Measurements from ENCODE around the gene IGSF21.
"Not testable (repeated sequence)": the region's sequence is repeated elsewhere in the genome, so short reads cannot be mapped to it uniquely, and the experiment has no call there.

IGSF21 gene

DNA sequence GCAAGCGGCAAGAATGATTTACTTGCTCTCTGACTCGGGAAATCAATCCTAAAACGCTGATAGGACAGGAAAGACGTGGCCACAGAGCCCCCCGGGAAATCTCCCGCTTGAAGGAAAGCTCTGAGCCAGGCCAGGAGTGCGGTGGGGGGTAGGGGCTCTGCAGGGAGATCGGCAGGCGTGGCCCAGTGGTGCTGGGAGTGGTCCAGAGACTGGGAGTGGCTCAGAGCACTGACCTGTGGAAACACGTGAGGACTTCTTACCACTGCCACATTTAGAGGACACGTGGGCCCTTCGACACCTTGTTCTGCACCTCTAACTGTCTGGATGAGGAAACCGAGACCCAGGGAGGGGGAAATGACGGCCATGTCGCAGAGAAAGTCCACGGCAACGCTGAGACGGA is 243.1 kb downstream of the IGSF21 start:
- in situ Hi-C loops (cut with HindIII; ENCODE audit: low sequenced_read_pairs): no loop called here

DNA sequence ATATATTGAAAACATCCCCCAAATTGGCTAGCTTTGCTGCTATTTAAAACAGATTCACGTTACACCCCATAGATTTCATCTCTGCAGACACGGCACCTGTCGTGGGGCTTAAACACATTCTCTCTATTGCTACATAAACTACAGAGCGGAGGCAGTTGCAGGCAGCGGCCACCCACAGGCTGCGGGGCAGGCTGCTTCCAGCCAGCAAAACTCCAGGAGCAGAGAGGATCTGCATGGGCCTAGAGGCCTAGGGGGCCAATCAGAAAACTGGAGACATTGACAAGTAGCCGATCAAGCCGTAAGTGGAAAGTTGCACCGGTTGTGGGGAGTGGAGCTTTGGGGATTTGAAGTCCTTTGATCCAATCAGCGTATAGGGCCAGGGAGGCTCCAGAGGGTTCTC is 244.1 kb downstream of the IGSF21 start:
- in situ Hi-C loops (cut with HindIII; ENCODE audit: low sequenced_read_pairs): no loop called here

DNA sequence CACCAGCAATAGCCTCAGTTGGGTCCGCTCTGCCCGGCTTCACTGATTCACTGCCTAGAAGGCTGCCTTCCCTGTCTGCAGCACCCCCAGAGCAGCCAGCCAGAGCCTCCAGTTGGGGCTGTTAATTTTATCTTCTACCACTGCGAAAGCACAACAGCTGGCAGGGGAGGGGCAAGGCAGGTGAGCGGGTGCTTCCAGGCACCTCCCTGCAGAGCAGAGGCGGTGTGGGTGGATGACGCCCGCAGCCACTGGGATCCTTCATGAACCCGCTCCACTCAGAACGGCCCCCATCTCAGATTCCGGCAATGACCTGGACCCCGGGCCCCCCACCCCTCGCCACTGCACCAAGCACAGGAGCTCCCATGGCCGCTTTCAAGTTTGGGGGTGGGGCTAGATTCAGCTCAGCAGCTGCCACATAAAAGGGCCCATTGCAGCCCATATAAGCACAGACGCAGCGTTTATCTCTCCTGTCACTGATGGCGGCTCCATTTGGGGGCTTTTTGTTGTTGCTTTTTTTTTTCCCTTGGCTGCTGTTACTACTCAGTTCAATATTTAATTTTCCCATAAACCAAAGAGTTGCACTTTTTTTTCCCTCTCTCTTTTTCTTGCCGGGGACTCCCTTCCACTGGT is 245.2 kb downstream of the IGSF21 start:
- in situ Hi-C loops (cut with HindIII; ENCODE audit: low sequenced_read_pairs): no loop called here

DNA sequence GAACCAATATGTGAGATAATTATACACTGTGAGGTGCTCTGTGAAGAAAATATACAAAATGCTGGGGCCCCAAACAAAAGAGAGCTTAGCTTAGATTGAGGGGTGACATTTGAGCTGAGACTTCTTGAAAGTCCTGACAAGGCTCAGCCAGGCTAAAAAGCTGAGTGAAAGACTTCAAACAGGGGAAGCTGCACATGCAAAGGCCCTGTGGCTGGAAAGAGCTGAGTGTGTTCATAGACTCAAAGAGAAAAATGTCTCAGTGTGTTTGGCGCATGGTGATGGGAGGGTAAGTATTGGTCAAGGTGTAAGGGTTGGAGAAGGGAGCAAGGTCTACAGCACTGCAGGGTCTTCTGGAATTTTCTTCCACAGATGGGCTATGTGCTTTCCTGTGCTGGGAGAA is 245.9 kb downstream of the IGSF21 start:
- in situ Hi-C loops (cut with HindIII; ENCODE audit: low sequenced_read_pairs): no loop called here

DNA sequence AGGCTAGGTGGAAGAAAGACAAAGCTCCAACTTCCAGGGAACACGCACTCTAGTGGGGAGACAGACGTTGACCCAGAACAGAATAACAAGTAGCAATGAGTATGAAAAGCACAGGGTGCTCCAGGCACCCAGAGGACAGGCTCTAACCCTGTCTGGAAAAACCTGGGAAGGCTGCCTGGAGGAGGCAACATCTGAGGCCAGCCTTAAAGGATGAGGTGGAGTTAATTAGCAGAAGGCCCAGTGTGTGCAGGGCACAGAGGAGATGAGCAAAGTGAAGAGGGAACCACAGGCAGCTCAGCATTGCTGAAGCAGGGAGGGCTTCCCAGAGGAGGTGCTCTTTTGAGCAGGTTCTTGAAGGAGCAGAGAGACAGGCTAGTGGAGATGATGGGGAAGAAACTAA is 246.4 kb downstream of the IGSF21 start:
- in situ Hi-C loops (cut with HindIII; ENCODE audit: low sequenced_read_pairs): no loop called here

DNA sequence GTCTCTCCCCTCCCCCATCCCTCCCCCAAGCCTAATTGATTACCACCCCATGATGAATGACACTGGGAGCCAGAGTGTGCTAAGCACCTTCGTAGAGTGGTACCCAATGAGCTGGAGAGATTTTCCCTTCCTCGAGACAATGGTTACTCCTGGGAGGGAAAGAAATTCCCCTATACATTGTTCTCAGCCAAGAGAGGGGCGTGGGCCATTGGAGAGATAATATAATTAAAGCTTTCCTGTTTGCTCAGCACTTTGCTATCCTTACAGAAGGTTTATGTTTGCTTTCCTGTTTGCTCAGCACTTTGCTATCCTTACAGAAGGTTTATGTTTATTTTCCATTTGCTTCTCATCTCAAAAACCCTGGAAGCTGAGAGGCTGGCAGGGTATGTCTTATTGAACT is 247.0 kb downstream of the IGSF21 start:
- in situ Hi-C loops (cut with HindIII; ENCODE audit: low sequenced_read_pairs): no loop called here

DNA sequence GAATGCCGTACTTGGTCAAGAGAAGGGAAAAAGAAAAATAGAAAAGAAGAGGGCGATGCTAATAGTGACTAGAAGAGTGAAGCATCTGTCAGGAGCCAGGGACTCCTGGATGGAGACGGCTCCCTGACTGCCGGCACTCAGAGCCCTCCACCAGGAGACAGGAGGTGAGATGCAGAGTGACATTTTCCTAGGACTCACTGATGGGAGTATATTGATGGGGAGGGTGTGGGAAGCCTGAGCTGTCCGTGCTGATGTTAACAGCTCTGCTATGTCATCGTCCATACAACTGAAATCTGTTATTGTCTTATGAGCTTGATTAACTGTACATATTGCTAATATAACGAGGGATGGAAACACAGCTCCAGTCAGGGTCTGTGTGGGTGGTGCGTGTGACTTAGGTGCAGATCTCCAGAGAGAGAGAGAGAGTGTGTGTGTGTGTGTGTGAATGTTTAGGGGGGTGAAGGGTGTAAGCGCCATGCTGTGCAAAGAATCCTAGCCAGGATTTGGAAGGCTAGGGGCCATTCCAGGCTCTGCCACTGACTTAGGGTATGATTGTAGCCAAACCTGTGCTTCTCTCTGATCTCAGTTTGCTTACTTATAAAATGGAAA is 250.1 kb downstream of the IGSF21 start:
- in situ Hi-C loops (cut with HindIII; ENCODE audit: low sequenced_read_pairs): no loop called here

DNA sequence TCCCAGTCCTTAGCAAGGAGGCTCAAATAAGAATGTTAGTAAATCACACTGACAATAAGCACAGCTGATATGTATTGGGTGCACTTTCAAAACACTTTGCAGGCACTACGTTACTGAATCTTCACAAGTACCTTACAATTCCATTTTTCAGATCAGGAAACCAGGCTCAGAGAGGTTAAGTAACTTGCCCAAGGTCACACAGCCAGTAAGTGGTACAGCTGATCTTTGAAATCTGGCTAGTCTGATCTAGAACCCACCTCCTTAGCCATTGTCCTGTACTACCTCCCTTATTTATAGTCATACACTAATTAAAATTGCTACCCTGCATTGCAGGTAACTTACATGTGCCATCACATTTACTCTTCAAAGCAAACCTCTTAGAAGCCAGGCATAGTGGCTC is 251.0 kb downstream of the IGSF21 start:
- in situ Hi-C loops (cut with HindIII; ENCODE audit: low sequenced_read_pairs): no loop called here

DNA sequence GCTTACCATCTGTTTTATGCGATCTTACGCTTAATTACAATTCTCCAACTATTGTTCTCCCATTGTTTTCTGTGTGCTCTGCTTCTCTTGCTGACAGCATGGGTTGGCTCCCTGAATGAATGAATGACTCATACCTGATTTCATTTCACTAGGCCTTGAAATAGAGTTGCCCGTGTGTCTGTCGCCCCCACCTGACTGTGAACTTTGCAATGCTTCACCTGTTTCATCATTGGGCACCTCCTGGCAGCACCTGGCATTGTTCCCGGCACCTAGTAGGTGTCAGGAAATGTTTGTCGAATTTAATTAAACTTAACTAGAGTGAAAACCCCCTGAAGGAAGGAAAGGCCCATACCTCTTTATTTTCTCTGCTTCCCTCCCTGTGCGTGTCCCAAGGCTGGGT is 252.7 kb downstream of the IGSF21 start:
- in situ Hi-C loops (cut with HindIII; ENCODE audit: low sequenced_read_pairs): no loop called here

DNA sequence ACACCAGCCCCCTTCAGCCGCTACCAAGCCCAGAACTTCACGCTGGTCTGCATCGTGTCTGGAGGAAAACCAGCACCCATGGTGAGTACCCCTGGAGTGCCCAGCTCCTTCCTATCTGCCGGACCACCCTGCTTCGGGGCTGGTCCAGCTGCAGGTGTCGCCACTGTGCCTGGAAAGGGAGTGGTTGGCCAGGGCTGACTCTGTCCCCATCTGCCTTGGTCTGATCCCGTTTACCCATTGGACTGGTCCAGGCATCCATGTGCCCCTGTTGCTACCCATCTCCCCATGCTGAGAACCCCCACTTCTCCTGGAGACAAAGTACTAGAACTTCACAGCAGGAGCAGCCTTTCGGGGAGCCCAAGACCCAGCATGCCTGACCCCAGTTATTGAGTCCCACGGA is 254.6 kb downstream of the IGSF21 start:
- in situ Hi-C loops (cut with HindIII; ENCODE audit: low sequenced_read_pairs): no loop called here

DNA sequence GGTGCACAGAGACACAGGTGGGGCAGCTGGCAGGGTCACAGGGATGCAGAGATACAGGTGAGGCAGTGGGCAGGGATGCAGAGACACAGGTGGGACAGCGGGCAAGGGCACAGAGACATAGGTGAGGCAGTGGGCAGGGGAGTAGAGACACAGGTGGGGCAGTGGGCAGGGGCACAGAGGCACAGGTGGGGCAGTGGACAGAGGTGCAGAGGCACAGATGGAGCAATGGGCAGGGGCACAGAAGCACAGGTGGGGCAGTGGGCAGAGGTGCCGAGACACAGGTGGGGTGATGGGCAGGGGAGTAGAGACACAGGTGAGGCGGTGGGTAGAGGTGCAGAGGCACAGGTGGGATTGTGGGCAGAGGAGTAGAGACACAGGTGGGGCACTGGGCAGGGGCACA is 255.8 kb downstream of the IGSF21 start:
- in situ Hi-C loops (cut with HindIII; ENCODE audit: low sequenced_read_pairs): no loop called here

DNA sequence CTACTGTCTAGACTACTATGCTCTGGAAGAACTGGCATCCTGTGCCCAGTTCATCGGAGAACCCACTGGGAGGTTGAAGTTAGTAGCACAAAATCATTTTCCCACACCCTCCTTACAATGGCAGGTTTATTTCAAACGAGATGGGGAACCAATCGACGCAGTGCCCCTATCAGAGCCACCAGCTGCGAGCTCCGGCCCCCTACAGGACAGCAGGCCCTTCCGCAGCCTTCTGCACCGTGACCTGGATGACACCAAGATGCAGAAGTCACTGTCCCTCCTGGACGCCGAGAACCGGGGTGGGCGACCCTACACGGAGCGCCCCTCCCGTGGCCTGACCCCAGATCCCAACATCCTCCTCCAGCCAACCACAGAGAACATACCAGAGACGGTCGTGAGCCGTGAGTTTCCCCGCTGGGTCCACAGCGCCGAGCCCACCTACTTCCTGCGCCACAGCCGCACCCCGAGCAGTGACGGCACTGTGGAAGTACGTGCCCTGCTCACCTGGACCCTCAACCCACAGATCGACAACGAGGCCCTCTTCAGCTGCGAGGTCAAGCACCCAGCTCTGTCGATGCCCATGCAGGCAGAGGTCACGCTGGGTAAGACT is 257.6 kb downstream of the IGSF21 start:
- in situ Hi-C loops (cut with HindIII; ENCODE audit: low sequenced_read_pairs): no loop called here

DNA sequence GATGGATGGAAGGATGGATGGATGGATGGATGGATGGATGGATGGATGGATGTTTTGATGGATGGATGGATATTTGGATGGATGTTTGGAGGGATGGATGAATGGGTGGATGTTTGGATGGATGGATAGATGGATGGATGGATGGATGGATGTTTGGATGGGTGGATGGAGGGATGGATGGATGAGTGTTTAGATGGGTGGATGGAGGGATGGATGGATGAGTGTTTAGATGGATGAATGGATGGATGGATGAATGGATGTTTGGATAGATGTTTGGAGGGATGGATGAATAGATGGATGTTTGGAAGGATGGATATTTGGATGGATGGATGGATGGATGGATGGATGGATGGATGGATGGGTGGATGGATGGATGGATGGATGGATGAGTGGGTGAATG is 264.9 kb downstream of the IGSF21 start:
- in situ Hi-C loops (cut with HindIII; ENCODE audit: low sequenced_read_pairs): not testable (repeated sequence)

DNA sequence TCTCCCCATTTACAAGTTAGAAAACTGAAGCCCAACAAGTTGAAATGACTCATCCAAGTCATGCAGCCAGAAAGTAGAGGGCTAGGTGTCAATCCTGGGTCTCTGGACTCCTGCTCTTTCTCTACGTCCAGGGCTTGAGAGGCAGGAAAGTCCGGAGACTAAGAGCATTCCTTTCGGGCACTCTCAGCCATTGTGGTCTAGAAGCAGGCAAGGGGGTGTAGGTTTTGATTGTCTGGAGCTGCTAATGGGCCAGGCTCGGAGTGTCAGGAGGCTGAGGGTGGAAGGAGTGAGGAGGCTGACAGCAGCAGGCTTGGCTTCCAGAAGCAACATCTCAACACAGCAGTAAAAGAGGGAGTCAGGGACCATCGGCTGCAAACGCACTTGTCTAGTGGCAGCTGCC is 265.6 kb downstream of the IGSF21 start:
- in situ Hi-C loops (cut with HindIII; ENCODE audit: low sequenced_read_pairs): no loop called here

DNA sequence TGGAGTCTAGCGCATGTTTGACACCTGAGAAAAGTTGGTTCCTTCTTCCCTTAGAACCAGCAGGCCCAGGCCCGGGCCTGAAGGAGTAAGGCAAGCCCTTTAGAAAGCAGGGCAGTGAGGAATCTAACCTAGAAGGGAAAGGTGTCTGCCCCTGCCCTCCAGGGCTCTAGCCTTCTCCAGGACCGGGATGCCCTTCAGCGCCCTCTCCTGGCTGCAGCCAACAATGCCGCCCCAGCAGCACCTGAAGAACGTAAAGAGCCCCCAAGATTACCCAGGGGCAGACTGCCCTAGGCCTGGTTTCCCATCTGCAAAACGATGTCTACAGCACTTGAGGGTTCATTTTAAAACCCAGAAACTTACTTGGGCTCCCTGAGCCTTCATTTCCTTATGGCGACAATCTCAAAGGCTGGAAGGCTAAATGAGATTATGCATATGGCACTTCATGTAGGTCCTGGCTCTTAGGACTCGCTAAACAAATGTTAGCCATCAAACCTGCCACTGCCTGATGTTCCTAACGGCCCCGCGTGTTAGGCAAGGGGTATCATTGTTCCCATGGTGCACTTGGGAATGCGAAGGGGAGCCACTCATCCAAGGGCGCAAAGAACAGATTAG is 266.4 kb downstream of the IGSF21 start:
- in situ Hi-C loops (cut with HindIII; ENCODE audit: low sequenced_read_pairs): no loop called here

DNA sequence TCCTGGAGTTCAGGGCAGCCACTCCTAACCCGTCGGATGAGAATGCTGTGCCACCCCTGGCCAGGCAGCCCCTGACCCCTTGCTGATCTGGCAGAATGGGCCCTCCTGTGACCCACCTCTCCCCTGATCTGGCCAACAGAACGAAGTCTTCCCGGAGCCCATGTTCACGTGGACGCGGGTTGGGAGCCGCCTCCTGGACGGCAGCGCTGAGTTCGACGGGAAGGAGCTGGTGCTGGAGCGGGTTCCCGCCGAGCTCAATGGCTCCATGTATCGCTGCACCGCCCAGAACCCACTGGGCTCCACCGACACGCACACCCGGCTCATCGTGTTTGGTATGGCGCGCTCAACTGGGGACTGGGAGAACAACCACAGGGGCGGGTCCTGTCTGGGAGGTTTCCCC is 269.1 kb downstream of the IGSF21 start:
- in situ Hi-C loops (cut with HindIII; ENCODE audit: low sequenced_read_pairs): no loop called here

DNA sequence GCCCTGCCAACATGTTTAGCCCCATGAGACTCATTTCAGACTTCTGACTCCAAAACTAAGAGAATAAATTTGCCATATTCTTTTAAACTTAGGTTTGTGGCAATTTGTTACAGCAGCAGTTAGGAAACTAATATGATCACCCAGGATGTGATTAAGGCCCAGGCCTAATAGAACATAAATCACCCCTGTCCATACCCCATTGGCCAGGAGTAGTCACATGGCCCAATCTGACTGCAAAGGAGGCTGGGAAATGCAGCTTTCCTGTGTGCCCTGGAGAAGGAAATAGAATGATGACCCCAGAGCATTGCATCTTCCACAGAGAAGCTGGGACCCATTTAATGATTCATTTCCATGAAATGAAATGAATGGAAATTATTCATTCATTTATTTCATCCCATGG is 272.7 kb downstream of the IGSF21 start:
- in situ Hi-C loops (cut with HindIII; ENCODE audit: low sequenced_read_pairs): no loop called here

DNA sequence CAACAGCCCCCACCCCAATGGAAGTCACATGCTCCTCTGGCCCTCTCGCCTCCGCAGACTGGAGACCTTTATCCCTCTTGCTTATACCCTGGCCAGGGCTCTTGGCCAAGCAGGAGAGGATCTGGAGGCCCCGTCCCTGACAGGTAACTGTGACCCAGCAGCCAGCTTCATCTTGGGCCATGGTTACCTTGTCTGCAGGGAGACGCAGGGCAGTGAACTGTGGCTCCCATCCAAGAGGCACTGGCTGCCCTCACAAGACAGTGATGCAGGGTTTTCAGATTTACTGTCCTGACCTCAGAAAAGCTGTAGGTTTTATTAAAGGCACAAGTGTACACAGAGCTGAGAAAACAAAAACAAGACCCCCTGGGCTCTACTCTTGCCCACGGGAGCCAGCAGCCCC is 276.5 kb downstream of the IGSF21 start:
- in situ Hi-C loops (cut with HindIII; ENCODE audit: low sequenced_read_pairs): no loop called here

DNA sequence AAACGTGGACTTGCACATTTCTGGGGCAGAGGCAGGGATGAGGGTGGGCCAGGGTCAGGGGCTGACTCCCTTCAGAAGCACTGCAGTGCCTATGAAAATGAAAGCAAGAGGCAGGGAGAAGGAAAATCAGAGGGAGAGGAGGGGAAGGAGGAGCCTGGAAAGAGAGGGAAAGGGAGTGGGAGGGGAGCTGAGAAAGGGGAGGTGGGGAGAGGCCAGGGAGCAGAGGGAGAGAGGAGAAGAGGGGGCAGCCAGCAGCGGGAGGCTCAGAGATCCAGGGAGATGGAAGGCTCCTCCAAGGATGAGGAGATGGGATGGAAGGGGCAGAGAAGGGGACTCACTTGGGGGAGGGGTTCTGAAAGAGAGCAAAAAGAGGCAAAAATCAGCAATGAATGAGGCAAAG is 276.9 kb downstream of the IGSF21 start:
- in situ Hi-C loops (cut with HindIII; ENCODE audit: low sequenced_read_pairs): no loop called here

DNA sequence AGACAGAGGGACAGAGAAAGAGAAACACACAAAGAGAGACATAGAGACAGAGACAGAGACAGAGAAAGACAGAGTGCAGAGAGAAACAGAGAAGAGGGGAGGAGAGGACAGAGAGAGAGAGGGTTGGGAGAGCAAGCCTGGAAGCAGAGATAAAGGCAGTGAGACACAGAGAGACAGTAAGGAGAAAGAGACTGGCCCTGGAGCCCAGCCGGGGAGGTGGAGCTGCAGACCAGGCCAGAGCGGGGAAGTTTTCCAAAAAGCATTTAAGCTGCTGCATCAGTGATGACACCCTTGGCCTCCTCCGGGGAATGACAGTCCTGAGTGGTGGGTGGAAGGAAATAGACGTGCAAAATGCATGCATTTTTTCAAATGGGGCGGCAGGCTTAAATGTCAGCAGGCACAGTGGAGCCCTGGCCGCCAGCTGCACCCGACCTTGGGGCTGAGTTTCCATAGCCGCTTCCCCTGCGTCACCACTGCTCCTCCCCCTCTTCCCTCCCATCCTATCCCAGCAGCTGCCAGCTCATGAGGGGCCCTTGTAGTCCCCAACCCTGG is 277.7 kb downstream of the IGSF21 start:
- in situ Hi-C loops (cut with HindIII; ENCODE audit: low sequenced_read_pairs): no loop called here

DNA sequence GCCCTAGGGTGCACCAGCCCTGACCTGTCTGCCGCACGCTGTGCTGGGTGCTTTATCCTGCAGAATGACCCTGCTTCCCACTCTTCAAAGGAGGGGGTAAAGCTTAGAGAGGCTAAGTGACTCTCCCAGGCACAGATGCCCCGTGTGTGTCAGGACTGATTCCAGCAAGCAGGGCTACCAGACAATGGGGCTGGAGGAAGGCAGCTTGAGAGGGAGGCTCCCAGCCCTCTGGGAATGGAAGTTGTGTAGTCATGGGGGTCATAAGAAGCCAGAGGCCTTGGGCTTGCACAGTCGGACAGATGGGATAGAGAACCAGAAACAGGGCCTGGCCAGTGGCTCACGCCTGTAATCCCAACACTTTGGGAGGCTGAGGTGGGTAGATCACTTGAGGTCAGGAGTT is 279.0 kb downstream of the IGSF21 start:
- in situ Hi-C loops (cut with HindIII; ENCODE audit: low sequenced_read_pairs): no loop called here

DNA sequence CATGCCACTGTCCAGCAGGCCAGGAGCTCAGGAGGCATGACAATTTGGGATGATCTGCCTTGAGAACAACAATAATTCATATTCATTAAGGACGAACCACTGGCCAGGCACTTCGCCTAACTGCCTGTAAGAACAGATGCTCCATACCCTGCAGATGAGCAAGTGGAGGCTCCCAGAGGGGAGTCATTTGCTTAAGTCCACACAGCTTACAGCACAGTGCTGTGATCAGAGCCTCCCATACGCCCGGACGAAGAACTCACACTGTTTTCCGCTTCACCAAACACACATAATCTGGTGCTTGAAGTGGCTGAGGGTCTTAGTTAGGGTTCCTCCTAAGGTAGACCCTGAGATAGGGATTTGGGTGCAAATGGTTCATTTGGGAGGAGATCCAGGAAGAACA is 279.7 kb downstream of the IGSF21 start:
- in situ Hi-C loops (cut with HindIII; ENCODE audit: low sequenced_read_pairs): no loop called here

Measured in DLD1 (cell line).